Sigmoid colon (tissue), 7 donors: ENCODE measurements around the gene USP46. TPM values are rescaled to one million over a fixed set of nuclear protein-coding genes. Genes with fewer than 3 reads are reported as not detected.

Experiments used
- DNase-seq: peaks from one replicate; pipeline ENCODE4 v3.0.0-alpha.2; 2019
- H3K27ac ChIP-seq, 4 donors: fragments of 200-600 bp; sonication (generic); one replicate each; pipeline ENCODE4 v1.5.1; 2016 to 2019; ENCODE audit warnings: mild to moderate bottlenecking in 1 of 4
- H3K27me3 ChIP-seq, 3 donors: fragments of 200-600 bp; sonication (generic); one replicate each; pipeline ENCODE4 v1.5.1; 2019; ENCODE audit warnings: mild to moderate bottlenecking in 1 of 3
- H3K36me3 ChIP-seq, 4 donors: fragments of 200-600 bp; sonication (generic); one replicate each; pipeline ENCODE4 v1.5.1; 2016 to 2019
- H3K4me1 ChIP-seq, 4 donors: fragments of 200-600 bp; sonication (generic); one replicate each; pipeline ENCODE4 v1.5.1; 2017 to 2019
- H3K4me3 ChIP-seq, 4 donors: fragments of 200-600 bp; sonication (generic); one replicate each; pipeline ENCODE4 v1.5.1; 2017 to 2019; ENCODE audit warnings: mild to moderate bottlenecking in 2 of 4, moderate library complexity in 1 of 4
- H3K9me3 ChIP-seq, 4 donors: fragments of 200-600 bp in 3 of 4; sonication (generic) in 3 of 4; one replicate each; pipeline versions ENCODE4 v1.5.1 to v1.6.1; 2013 to 2019
- EP300 ChIP-seq, 4 donors: sonication (generic); formaldehyde crosslinking; IDR thresholded peaks; one replicate each; pipeline ENCODE4 v1.6.1; 2017; ENCODE audit warnings: antibody characterized with exemption in 4 of 4
- POLR2A ChIP-seq, 2 donors: fragments of 450-650 bp; IDR thresholded peaks; one replicate each; pipeline ENCODE4 v1.6.1; 2016; ENCODE audit warnings: antibody characterized with exemption in 2 of 2, mild to moderate bottlenecking in 2 of 2, moderate library complexity in 2 of 2
- POLR2AphosphoS5 ChIP-seq, 4 donors: sonication (generic); formaldehyde crosslinking; IDR thresholded peaks; one replicate each; pipeline ENCODE4 v1.6.1; 2017; ENCODE audit warnings: antibody characterized with exemption in 4 of 4
- WGBS, 2 donors: extraction: QIAGEN DNeasy Blood & Tissue Kit; methylation state at CpG; one replicate each; pipeline ENCODE4 v1.1.7; 2013; 5-methylcytosine and 5-hydroxymethylcytosine counted together
- intact Hi-C: fragments of 100-400 bp; cut with DNase I; formaldehyde crosslinking; loops from one replicate; pipeline ENCODE4 v1.15.1; 2023
- polyA plus RNA-seq, 3 donors: library from polyadenylated mRNA; stranded (reverse); fragments of 200-250 nt; gene quantifications; one replicate each; pipeline ENCODE4 v1.2.3, GENCODE V29; 2013
- total RNA-seq, 4 donors: library from RNA; depleted of rRNA; stranded (reverse); fragments of >200 nt; gene quantifications; one replicate each; pipeline ENCODE4 v1.1.0, GENCODE V29; 2016
- TF ChIP-seq, protein P1 (sequence below), 4 experiments: fragments of 450-650 bp in 3 of 4; fragments of 200-600 bp in 1 of 4; IDR thresholded peaks; one replicate each; pipeline ENCODE4 v1.5.1; 2016 to 2019; ENCODE audit warnings: antibody characterized with exemption in 4 of 4, mild to moderate bottlenecking in 3 of 4, moderate library complexity in 2 of 4
- donor health status: healthy with polysubstance abuse.
- donor health status: Bipolar disorder and iron deficiency.
- donor health status: healthy.

Gene USP46
- total and polyA plus RNA-seq, 7 donors, result 3.3 to 9.1 (median 5.0) TPM

DNA sequence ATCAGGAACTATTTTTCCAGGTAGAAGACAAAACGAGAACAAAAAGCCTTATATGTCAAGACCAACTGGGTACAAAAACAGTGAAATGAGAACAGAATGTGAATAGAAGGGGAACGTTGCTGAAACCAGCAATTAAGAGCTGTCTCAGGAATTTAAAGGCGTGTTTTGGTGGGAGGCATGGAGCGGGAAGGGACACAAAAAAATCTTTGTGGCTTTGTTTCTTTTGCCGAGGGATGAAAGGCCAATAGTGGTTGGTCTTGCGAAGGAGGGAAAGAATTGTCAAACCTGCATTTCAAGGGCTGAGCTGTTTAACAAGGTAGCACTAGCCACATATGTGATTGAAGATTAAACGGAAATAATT, 103.8 kb downstream of the USP46 start:
- Histone ChIP-seq H3K36me3 (no peaks in the 10 kb centered on the region), H3K27me3 (no peaks in the 10 kb centered on the region), H3K27ac (no peak overlapping the region), H3K4me3 (no peak overlapping the region), H3K4me1 (no peaks in the 10 kb centered on the region), H3K9me3 (no peaks in the 10 kb centered on the region)
- intact Hi-C loops, result no loop called here
- WGBS, 2 donors, result 71 to 73% methylated on average over 7 of the region's 7 CpGs
- TF ChIP-seq POLR2A (IDR thresholded peaks at IDR 0.05) (no peak), EP300 (IDR thresholded peaks at IDR 0.05) (no peak), POLR2AphosphoS5 (IDR thresholded peaks at IDR 0.05) (no peak)
- TF ChIP-seq, protein P1, sequence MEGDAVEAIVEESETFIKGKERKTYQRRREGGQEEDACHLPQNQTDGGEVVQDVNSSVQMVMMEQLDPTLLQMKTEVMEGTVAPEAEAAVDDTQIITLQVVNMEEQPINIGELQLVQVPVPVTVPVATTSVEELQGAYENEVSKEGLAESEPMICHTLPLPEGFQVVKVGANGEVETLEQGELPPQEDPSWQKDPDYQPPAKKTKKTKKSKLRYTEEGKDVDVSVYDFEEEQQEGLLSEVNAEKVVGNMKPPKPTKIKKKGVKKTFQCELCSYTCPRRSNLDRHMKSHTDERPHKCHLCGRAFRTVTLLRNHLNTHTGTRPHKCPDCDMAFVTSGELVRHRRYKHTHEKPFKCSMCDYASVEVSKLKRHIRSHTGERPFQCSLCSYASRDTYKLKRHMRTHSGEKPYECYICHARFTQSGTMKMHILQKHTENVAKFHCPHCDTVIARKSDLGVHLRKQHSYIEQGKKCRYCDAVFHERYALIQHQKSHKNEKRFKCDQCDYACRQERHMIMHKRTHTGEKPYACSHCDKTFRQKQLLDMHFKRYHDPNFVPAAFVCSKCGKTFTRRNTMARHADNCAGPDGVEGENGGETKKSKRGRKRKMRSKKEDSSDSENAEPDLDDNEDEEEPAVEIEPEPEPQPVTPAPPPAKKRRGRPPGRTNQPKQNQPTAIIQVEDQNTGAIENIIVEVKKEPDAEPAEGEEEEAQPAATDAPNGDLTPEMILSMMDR (IDR thresholded peaks at IDR 0.05), result no peak
- DNase-seq, result no peak

- no peak overlapping the region for H3K27ac ChIP-seq
These were observed 104.3 kb downstream of the USP46 start for GRCh38 chr4:52554612-52555355.

GRCh38 chr4:52552778-52553177, 106.3 kb downstream of the USP46 start:
- 47 to 75% methylated on average over 5 of the region's 5 CpGs for WGBS, 2 donors
- Histone ChIP-seq H3K9me3 (no peaks in the 10 kb centered on the region), H3K27ac (no peak overlapping the region), H3K4me1 (no peaks in the 10 kb centered on the region), H3K4me3 (no peak overlapping the region), H3K27me3 (no peaks in the 10 kb centered on the region), H3K36me3 (no peaks in the 10 kb centered on the region)
- DNase-seq, result no peak
- no peak for TF ChIP-seq EP300 (IDR thresholded peaks at IDR 0.05)
- no peak for TF ChIP-seq POLR2A (IDR thresholded peaks at IDR 0.05)
- TF ChIP-seq POLR2AphosphoS5 (IDR thresholded peaks at IDR 0.05), result no peak
- TF ChIP-seq, protein P1 (IDR thresholded peaks at IDR 0.05), result no peak
- intact Hi-C loops, result no loop called here

More at GRCh38 chr4:52554612-52555355, 104.3 kb downstream of the USP46 start:
- intact Hi-C loops, result no loop called here
- H3K27me3 ChIP-seq, result no peaks in the 10 kb centered on the region
- TF ChIP-seq POLR2A (IDR thresholded peaks at IDR 0.05) (no peak), EP300 (IDR thresholded peaks at IDR 0.05) (no peak), POLR2AphosphoS5 (IDR thresholded peaks at IDR 0.05) (no peak)
- TF ChIP-seq, protein P1 (IDR thresholded peaks at IDR 0.05), result no peak
- WGBS, 2 donors, result 45 to 48% methylated on average over 5 of the region's 5 CpGs
- H3K4me3 ChIP-seq, result no peak overlapping the region
- H3K9me3 ChIP-seq, result no peaks in the 10 kb centered on the region
- DNase-seq, result no peak
- no peaks in the 10 kb centered on the region for H3K4me1 ChIP-seq
- no peaks in the 10 kb centered on the region for H3K36me3 ChIP-seq

DNA sequence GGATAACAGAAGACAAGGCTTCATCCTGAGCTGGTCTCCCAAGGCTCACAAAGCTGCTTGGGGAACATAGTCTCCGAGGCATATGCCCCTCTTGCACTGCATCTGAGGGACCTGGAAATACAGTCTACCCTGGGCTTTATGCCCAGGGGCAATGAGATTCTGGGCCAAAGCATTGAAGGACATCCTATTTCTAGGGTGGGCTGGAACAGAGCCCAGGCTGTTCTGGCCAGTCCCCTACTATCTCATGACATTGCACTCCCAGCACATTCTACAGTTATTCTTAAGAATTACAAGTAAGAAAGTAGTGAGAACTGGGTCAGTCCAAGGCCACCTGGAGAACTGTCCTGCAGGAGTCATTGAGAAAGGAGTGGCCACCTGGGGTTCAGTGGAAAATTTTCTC, 107.6 kb downstream of the USP46 start:
- TF ChIP-seq POLR2AphosphoS5 (IDR thresholded peaks at IDR 0.05) (no peak), POLR2A (IDR thresholded peaks at IDR 0.05) (no peak), EP300 (IDR thresholded peaks at IDR 0.05) (no peak)
- TF ChIP-seq, protein P1 (IDR thresholded peaks at IDR 0.05), result no peak
- Histone ChIP-seq H3K9me3 (no peaks in the 10 kb centered on the region), H3K4me1 (no peaks in the 10 kb centered on the region), H3K36me3 (no peaks in the 10 kb centered on the region), H3K27me3 (no peaks in the 10 kb centered on the region), H3K4me3 (no peak overlapping the region), H3K27ac (no peak overlapping the region)
- 83 to 84% methylated on average over 1 of the region's 1 CpG for WGBS, 2 donors
- intact Hi-C loops, result no loop called here
- no peak for DNase-seq

DNA sequence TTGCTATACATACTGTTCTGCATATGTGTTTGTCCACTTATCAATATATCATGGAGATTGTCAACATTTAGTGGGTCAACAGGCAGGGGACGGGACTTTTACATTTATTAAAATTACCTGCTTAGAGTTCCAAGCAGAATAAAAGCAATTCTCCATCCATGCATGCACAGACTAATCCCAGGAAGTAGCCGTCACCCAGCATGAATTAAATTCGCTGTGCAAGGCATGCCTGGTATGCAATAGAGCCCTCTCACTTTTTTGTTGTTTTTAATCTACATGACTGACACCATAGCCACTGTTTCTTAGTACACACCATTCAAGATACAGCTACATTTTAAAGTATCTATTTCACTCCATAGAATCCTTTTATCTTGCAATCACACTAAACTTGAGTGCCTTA, 108.9 kb downstream of the USP46 start:
- no peak overlapping the region for H3K27ac ChIP-seq
- H3K9me3 ChIP-seq, result no peaks in the 10 kb centered on the region
- H3K36me3 ChIP-seq, result no peaks in the 10 kb centered on the region
- intact Hi-C loops, result no loop called here
- H3K27me3 ChIP-seq, result no peaks in the 10 kb centered on the region
- H3K4me1 ChIP-seq, result no peaks in the 10 kb centered on the region
- H3K4me3 ChIP-seq, result no peak overlapping the region
- no peak for DNase-seq
- no peak for TF ChIP-seq EP300 (IDR thresholded peaks at IDR 0.05)
- no peak for TF ChIP-seq POLR2A (IDR thresholded peaks at IDR 0.05)
- TF ChIP-seq, protein P1 (IDR thresholded peaks at IDR 0.05), result no peak
- no peak for TF ChIP-seq POLR2AphosphoS5 (IDR thresholded peaks at IDR 0.05)
- WGBS, 2 donors, result 84 to 87% methylated on average over 3 of the region's 3 CpGs
